ENCODE measurements around the gene CHURC1. TPM values are rescaled to one million over a fixed set of nuclear protein-coding genes. Genes with fewer than 3 reads are reported as not detected.

Gene CHURC1
- total RNA-seq, 1 experiment from 2014 or later: 52.6 TPM

GRCh38 chr14:64930085-64930843 lies 16.0 kb downstream of the CHURC1 start:
- H3K9me3 ChIP-seq: no peaks in the 10 kb centered on the region
- no peak for DNase-seq
- ChIA-PET POLR2A (no interaction called here), CTCF (no interaction called here)
- peaks cover 7% of the 10 kb centered on the region for H3K4me1 ChIP-seq
- H3K27me3 ChIP-seq (replicated peaks; ENCODE audit: control insufficient read depth, insufficient read depth, low read length): no peaks in the 10 kb centered on the region
- no peak for TF ChIP-seq CTCF (IDR thresholded peaks at IDR 0.05; ENCODE audit: insufficient read depth in 1 of 2, low read depth in 1 of 2, low read length in 1 of 2, severe bottlenecking in 1 of 2, unreplicated experiment in 1 of 2)
- Mint-ChIP-seq H3K27ac (ENCODE audit: unreplicated experiment) (no peak overlapping the region), H3K27me3 (ENCODE audit: insufficient read depth, unreplicated experiment) (no peaks in the 10 kb centered on the region), H3K4me1 (ENCODE audit: low read depth, unreplicated experiment) (peaks cover 6% of the 10 kb centered on the region), H3K9me3 (ENCODE audit: unreplicated experiment) (no peaks in the 10 kb centered on the region), H3K4me3 (ENCODE audit: unreplicated experiment) (no peak overlapping the region), H3K36me3 (ENCODE audit: insufficient read depth, unreplicated experiment) (peaks cover 26% of the 10 kb centered on the region)
- H3K36me3 ChIP-seq (ENCODE audit: control insufficient read depth, insufficient read depth, low read length): peaks cover 2% of the 10 kb centered on the region
- no peak overlapping the region for H3K4me3 ChIP-seq (ENCODE audit: low read depth, low read length)
- BruUV-seq (replicated peaks): no TSS peak
- intact Hi-C loops (cut with micrococcal nuclease; ENCODE audit: unreplicated experiment): no loop called here

GRCh38 chr14:64931123-64931522 lies 16.9 kb downstream of the CHURC1 start:
- no peak overlapping the region for H3K4me3 ChIP-seq (ENCODE audit: low read depth, low read length)
- peaks cover 6% of the 10 kb centered on the region for H3K4me1 Mint-ChIP-seq (ENCODE audit: low read depth, unreplicated experiment)
- H3K4me1 ChIP-seq: peaks cover 7% of the 10 kb centered on the region
- no peaks in the 10 kb centered on the region for H3K9me3 ChIP-seq
- peaks cover 2% of the 10 kb centered on the region for H3K36me3 ChIP-seq (ENCODE audit: control insufficient read depth, insufficient read depth, low read length)
- no peaks in the 10 kb centered on the region for H3K9me3 Mint-ChIP-seq (ENCODE audit: unreplicated experiment)
- H3K4me3 Mint-ChIP-seq (ENCODE audit: unreplicated experiment): no peak overlapping the region
- ChIA-PET CTCF (no interaction called here), POLR2A (no interaction called here)
- no peak overlapping the region for H3K27ac Mint-ChIP-seq (ENCODE audit: unreplicated experiment)
- intact Hi-C loops (cut with micrococcal nuclease; ENCODE audit: unreplicated experiment): no loop called here
- BruUV-seq (replicated peaks): no TSS peak
- no peak for TF ChIP-seq CTCF (IDR thresholded peaks at IDR 0.05; ENCODE audit: insufficient read depth in 1 of 2, low read depth in 1 of 2, low read length in 1 of 2, severe bottlenecking in 1 of 2, unreplicated experiment in 1 of 2)
- H3K27me3 ChIP-seq (replicated peaks; ENCODE audit: control insufficient read depth, insufficient read depth, low read length): no peaks in the 10 kb centered on the region
- no peaks in the 10 kb centered on the region for H3K27me3 Mint-ChIP-seq (ENCODE audit: insufficient read depth, unreplicated experiment)
- no peak for DNase-seq
- H3K36me3 Mint-ChIP-seq (ENCODE audit: insufficient read depth, unreplicated experiment): peaks cover 24% of the 10 kb centered on the region

GRCh38 chr14:64932231-64932630 lies 18.0 kb downstream of the CHURC1 start:
- H3K4me1 Mint-ChIP-seq (ENCODE audit: low read depth, unreplicated experiment): peaks cover 4% of the 10 kb centered on the region
- BruUV-seq (replicated peaks): no TSS peak
- intact Hi-C loops (cut with micrococcal nuclease; ENCODE audit: unreplicated experiment): no loop called here
- peaks cover 19% of the 10 kb centered on the region for H3K36me3 Mint-ChIP-seq (ENCODE audit: insufficient read depth, unreplicated experiment)
- POLR2A ChIA-PET: no interaction called here
- no peaks in the 10 kb centered on the region for H3K9me3 Mint-ChIP-seq (ENCODE audit: unreplicated experiment)
- no peak for DNase-seq
- no peak for TF ChIP-seq CTCF (IDR thresholded peaks at IDR 0.05; ENCODE audit: insufficient read depth in 1 of 2, low read depth in 1 of 2, low read length in 1 of 2, severe bottlenecking in 1 of 2, unreplicated experiment in 1 of 2)
- no peak overlapping the region for H3K4me3 Mint-ChIP-seq (ENCODE audit: unreplicated experiment)
- no peaks in the 10 kb centered on the region for H3K27me3 ChIP-seq (replicated peaks; ENCODE audit: control insufficient read depth, insufficient read depth, low read length)
- H3K4me1 ChIP-seq: peaks cover 15% of the 10 kb centered on the region
- CTCF ChIA-PET: interaction anchor here (0.6 kb wide), 1 partner anchor 44 kb away, joined by 3 read pairs; no protein-coding TSS in a partner anchor
- no peaks in the 10 kb centered on the region for H3K9me3 ChIP-seq
- H3K27ac Mint-ChIP-seq (ENCODE audit: unreplicated experiment): no peak overlapping the region
- H3K4me3 ChIP-seq (ENCODE audit: low read depth, low read length): no peak overlapping the region
- peaks cover 2% of the 10 kb centered on the region for H3K36me3 ChIP-seq (ENCODE audit: control insufficient read depth, insufficient read depth, low read length)
- H3K27me3 Mint-ChIP-seq (ENCODE audit: insufficient read depth, unreplicated experiment): no peaks in the 10 kb centered on the region
